ENCODE measurements around the gene PHOX2A.
"Not testable (repeated sequence)": the region's sequence is repeated elsewhere in the genome, so short reads cannot be mapped to it uniquely, and the experiment has no call there.

The PHOX2A gene

DNA sequence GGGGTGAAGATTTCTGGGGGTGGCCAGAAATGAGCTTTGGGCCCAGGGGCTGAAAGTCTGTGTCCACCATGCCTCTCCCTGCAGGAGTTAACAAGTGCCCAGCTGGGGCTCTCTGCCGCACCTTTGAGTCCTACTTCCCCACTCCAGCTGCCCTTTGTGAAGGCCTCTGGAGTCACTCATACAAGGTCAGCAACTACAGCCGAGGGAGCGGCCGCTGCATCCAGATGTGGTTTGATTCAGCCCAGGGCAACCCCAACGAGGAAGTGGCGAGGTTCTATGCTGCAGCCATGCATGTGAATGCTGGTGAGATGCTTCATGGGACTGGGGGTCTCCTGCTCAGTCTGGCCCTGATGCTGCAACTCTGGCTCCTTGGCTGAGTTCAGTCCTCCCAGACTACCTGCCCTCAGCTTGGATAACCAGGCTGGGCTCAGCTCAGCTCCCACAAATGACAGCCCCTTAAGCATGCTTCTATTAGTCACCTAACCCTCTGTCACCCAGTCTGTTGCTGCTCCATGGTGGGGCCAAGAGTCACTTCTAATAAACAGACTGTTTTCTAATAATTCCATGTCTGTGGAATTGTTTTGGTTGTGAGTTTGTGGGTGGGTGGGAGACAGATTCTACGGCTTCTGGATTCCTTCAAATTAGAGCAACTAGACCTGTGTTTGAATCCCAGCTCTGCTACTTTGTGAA is 22.4 kb downstream of the PHOX2A start:
- peak overlapping the region; percentile 82 for H3K9ac ChIP-seq (ENCODE audit: insufficient read length, low read depth)
- no peak for DNase-seq (ENCODE audit: low read depth, low spot score)
- no peaks in the 10 kb centered on the region for H3K9me3 ChIP-seq (ENCODE audit: insufficient read depth, low read length)
- TF ChIP-seq YY1 (IDR thresholded peaks at IDR 0.05; ENCODE audit: insufficient read depth, insufficient read length) (no peak), SUZ12 (IDR thresholded peaks at IDR 0.05; ENCODE audit: extremely low read depth, insufficient read depth, insufficient read length) (no peak), ZNF274 (IDR thresholded peaks at IDR 0.05; ENCODE audit: low read depth, low read length) (no peak)
- H3K36me3 ChIP-seq (ENCODE audit: insufficient read depth, insufficient read length, low read length) = peaks cover 7% of the 10 kb centered on the region
- H3K4me1 ChIP-seq (ENCODE audit: insufficient read depth, insufficient read length) = peaks cover 7% of the 10 kb centered on the region
- H3K27me3 ChIP-seq (ENCODE audit: insufficient read depth, insufficient read length) = peaks cover 4% of the 10 kb centered on the region
- no peak overlapping the region for H3K4me3 ChIP-seq (ENCODE audit: insufficient read length, low read depth)

GRCh38 chr11:72220696-72221363 is 23.1 kb downstream of the PHOX2A start:
- TF ChIP-seq ZNF274 (IDR thresholded peaks at IDR 0.05; ENCODE audit: low read depth, low read length) (no peak), YY1 (IDR thresholded peaks at IDR 0.05; ENCODE audit: insufficient read depth, insufficient read length) (no peak), SUZ12 (IDR thresholded peaks at IDR 0.05; ENCODE audit: extremely low read depth, insufficient read depth, insufficient read length) (no peak)
- H3K27me3 ChIP-seq (ENCODE audit: insufficient read depth, insufficient read length) = peaks cover 4% of the 10 kb centered on the region
- H3K4me1 ChIP-seq (ENCODE audit: insufficient read depth, insufficient read length) = peaks cover 7% of the 10 kb centered on the region
- no peak overlapping the region for H3K4me3 ChIP-seq (ENCODE audit: insufficient read length, low read depth)
- H3K36me3 ChIP-seq (ENCODE audit: insufficient read depth, insufficient read length, low read length) = peaks cover 4% of the 10 kb centered on the region
- DNase-seq (ENCODE audit: low read depth, low spot score) = no peak
- no peaks in the 10 kb centered on the region for H3K9me3 ChIP-seq (ENCODE audit: insufficient read depth, low read length)
- H3K9ac ChIP-seq (ENCODE audit: insufficient read length, low read depth) = no peak overlapping the region

GRCh38 chr11:72218251-72218745 is 25.7 kb downstream of the PHOX2A start:
- H3K9me3 ChIP-seq (ENCODE audit: insufficient read depth, low read length) = no peaks in the 10 kb centered on the region
- TF ChIP-seq YY1 (IDR thresholded peaks at IDR 0.05; ENCODE audit: insufficient read depth, insufficient read length) (no peak), SUZ12 (IDR thresholded peaks at IDR 0.05; ENCODE audit: extremely low read depth, insufficient read depth, insufficient read length) (no peak), ZNF274 (IDR thresholded peaks at IDR 0.05; ENCODE audit: low read depth, low read length) (no peak)
- H3K4me3 ChIP-seq (ENCODE audit: insufficient read length, low read depth) = no peak overlapping the region
- DNase-seq (ENCODE audit: low read depth, low spot score) = no peak
- no peak overlapping the region for H3K9ac ChIP-seq (ENCODE audit: insufficient read length, low read depth)
- no peaks in the 10 kb centered on the region for H3K36me3 ChIP-seq (ENCODE audit: insufficient read depth, insufficient read length, low read length)
- peaks cover 7% of the 10 kb centered on the region for H3K4me1 ChIP-seq (ENCODE audit: insufficient read depth, insufficient read length)
- H3K27me3 ChIP-seq (ENCODE audit: insufficient read depth, insufficient read length) = peaks cover 4% of the 10 kb centered on the region

DNA sequence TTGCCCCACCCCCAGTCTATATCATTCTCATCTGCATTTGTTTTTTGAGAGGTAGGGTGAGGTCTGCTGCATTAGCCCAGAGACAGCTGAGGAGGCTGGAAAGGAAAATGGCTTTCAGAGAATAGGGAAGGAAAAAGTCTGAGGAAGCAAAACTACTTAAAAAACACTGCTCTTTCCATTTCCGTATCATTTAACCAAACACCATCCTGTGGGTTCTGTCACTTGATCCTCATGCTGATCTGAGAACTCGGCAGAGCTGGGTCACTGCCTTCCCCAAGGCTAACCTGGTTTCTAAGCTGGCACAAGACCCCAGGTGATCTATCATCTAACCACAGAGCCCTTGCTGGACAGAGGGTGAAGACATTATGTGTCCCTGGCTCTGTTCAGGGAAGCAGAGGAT is 26.1 kb downstream of the PHOX2A start:
- H3K4me3 ChIP-seq (ENCODE audit: insufficient read length, low read depth) = no peak overlapping the region
- H3K36me3 ChIP-seq (ENCODE audit: insufficient read depth, insufficient read length, low read length) = no peaks in the 10 kb centered on the region
- no peak overlapping the region for H3K9ac ChIP-seq (ENCODE audit: insufficient read length, low read depth)
- TF ChIP-seq SUZ12 (IDR thresholded peaks at IDR 0.05; ENCODE audit: extremely low read depth, insufficient read depth, insufficient read length) = no peak
- no peak for TF ChIP-seq YY1 (IDR thresholded peaks at IDR 0.05; ENCODE audit: insufficient read depth, insufficient read length)
- no peak for TF ChIP-seq ZNF274 (IDR thresholded peaks at IDR 0.05; ENCODE audit: low read depth, low read length)
- H3K4me1 ChIP-seq (ENCODE audit: insufficient read depth, insufficient read length) = peaks cover 7% of the 10 kb centered on the region
- no peaks in the 10 kb centered on the region for H3K9me3 ChIP-seq (ENCODE audit: insufficient read depth, low read length)
- peaks cover 4% of the 10 kb centered on the region for H3K27me3 ChIP-seq (ENCODE audit: insufficient read depth, insufficient read length)
- DNase-seq (ENCODE audit: low read depth, low spot score) = no peak

- Histone ChIP-seq H3K4me3 (ENCODE audit: insufficient read length, low read depth) (no peak within 1 kb of the TSS), H3K4me1 (ENCODE audit: insufficient read depth, insufficient read length) (peaks cover 4% of the 10 kb centered on the region), H3K36me3 (ENCODE audit: insufficient read depth, insufficient read length, low read length) (no peaks in the 10 kb centered on the region), H3K9ac (ENCODE audit: insufficient read length, low read depth) (no peak within 1 kb of the TSS), H3K27me3 (ENCODE audit: insufficient read depth, insufficient read length) (peaks cover 4% of the 10 kb centered on the region), H3K9me3 (ENCODE audit: insufficient read depth, low read length) (no peaks in the 10 kb centered on the region)
- TF ChIP-seq ZNF274 (IDR thresholded peaks at IDR 0.05; ENCODE audit: low read depth, low read length) (no peak), YY1 (IDR thresholded peaks at IDR 0.05; ENCODE audit: insufficient read depth, insufficient read length) (no peak), SUZ12 (IDR thresholded peaks at IDR 0.05; ENCODE audit: extremely low read depth, insufficient read depth, insufficient read length) (no peak)
- DNase-seq (ENCODE audit: low read depth, low spot score) = no peak
Measured at GRCh38 chr11:72216638-72217037, 27.3 kb downstream of the PHOX2A start, which contains the start of gene FOLR2. Gene FOLR2, plus strand, starts transcription at chr11:72216794. Its CDS starts 1,791 bp downstream, at chr11:72218585.

GRCh38 chr11:72209101-72209500 is 34.9 kb downstream of the PHOX2A start:
- no peak for TF ChIP-seq SUZ12 (IDR thresholded peaks at IDR 0.05; ENCODE audit: extremely low read depth, insufficient read depth, insufficient read length)
- TF ChIP-seq ZNF274 (IDR thresholded peaks at IDR 0.05; ENCODE audit: low read depth, low read length) = no peak
- TF ChIP-seq YY1 (IDR thresholded peaks at IDR 0.05; ENCODE audit: insufficient read depth, insufficient read length) = no peak
- no peak for DNase-seq (ENCODE audit: low read depth, low spot score)
- H3K36me3 ChIP-seq (ENCODE audit: insufficient read depth, insufficient read length, low read length) = no peaks in the 10 kb centered on the region
- H3K9me3 ChIP-seq (ENCODE audit: insufficient read depth, low read length) = no peaks in the 10 kb centered on the region
- H3K4me1 ChIP-seq (ENCODE audit: insufficient read depth, insufficient read length) = no peaks in the 10 kb centered on the region
- H3K27me3 ChIP-seq (ENCODE audit: insufficient read depth, insufficient read length) = no peaks in the 10 kb centered on the region
- no peak overlapping the region for H3K4me3 ChIP-seq (ENCODE audit: insufficient read length, low read depth)
- H3K9ac ChIP-seq (ENCODE audit: insufficient read length, low read depth) = no peak overlapping the region

GRCh38 chr11:72208281-72208680 is 35.7 kb downstream of the PHOX2A start:
- Histone ChIP-seq H3K9me3 (ENCODE audit: insufficient read depth, low read length) (no peaks in the 10 kb centered on the region), H3K4me3 (ENCODE audit: insufficient read length, low read depth) (no peak overlapping the region), H3K4me1 (ENCODE audit: insufficient read depth, insufficient read length) (no peaks in the 10 kb centered on the region), H3K27me3 (ENCODE audit: insufficient read depth, insufficient read length) (no peaks in the 10 kb centered on the region), H3K36me3 (ENCODE audit: insufficient read depth, insufficient read length, low read length) (no peaks in the 10 kb centered on the region), H3K9ac (ENCODE audit: insufficient read length, low read depth) (no peak overlapping the region)
- TF ChIP-seq SUZ12 (IDR thresholded peaks at IDR 0.05; ENCODE audit: extremely low read depth, insufficient read depth, insufficient read length) (no peak), ZNF274 (IDR thresholded peaks at IDR 0.05; ENCODE audit: low read depth, low read length) (no peak), YY1 (IDR thresholded peaks at IDR 0.05; ENCODE audit: insufficient read depth, insufficient read length) (no peak)
- no peak for DNase-seq (ENCODE audit: low read depth, low spot score)

GRCh38 chr11:72206794-72207193 is 37.2 kb downstream of the PHOX2A start:
- not testable (repeated sequence) for DNase-seq (ENCODE audit: low read depth, low spot score); H3K4me1 ChIP-seq (ENCODE audit: insufficient read depth, insufficient read length); H3K9me3 ChIP-seq (ENCODE audit: insufficient read depth, low read length); H3K4me3 ChIP-seq (ENCODE audit: insufficient read length, low read depth); H3K9ac ChIP-seq (ENCODE audit: insufficient read length, low read depth); H3K27me3 ChIP-seq (ENCODE audit: insufficient read depth, insufficient read length); H3K36me3 ChIP-seq (ENCODE audit: insufficient read depth, insufficient read length, low read length)

Measured in NT2/D1 (cell line).